ENCODE results near the gene PIGZ.

GRCh38 chr3:196995027-196995426 is 26.4 kb upstream of the PIGZ start:
- TF ChIP-seq RAD21 (IDR thresholded peaks at IDR 0.05; ENCODE audit: low read depth) = no peak
- TF ChIP-seq ATF3 (IDR thresholded peaks at IDR 0.05) = no peak
- no peak for TF ChIP-seq CTCF (IDR thresholded peaks at IDR 0.05 in 2 of 3, conservative IDR thresholded peaks at IDR 0.05 in 1 of 3; ENCODE audit: borderline replicate concordance in 1 of 3, insufficient read depth in 1 of 3, low read depth in 2 of 3, low read length in 2 of 3)
- TF ChIP-seq MAX (IDR thresholded peaks at IDR 0.05) = no peak
- TF ChIP-seq SP1 (IDR thresholded peaks at IDR 0.05; ENCODE audit: low read depth) = no peak
- no peak for TF ChIP-seq ZNF274 (IDR thresholded peaks at IDR 0.05; ENCODE audit: low read depth, low read length)
- TF ChIP-seq ZFX (IDR thresholded peaks at IDR 0.05) = no peak
- no peak for TF ChIP-seq REST (IDR thresholded peaks at IDR 0.05; ENCODE audit: low read depth)
- no peak for TF ChIP-seq POLR2AphosphoS5 (IDR thresholded peaks at IDR 0.05; ENCODE audit: low read depth, low read length)
- TF ChIP-seq ZBTB33 (IDR thresholded peaks at IDR 0.05; ENCODE audit: extremely low read depth, insufficient replicate concordance, low read length) = no peak
- TF ChIP-seq POLR2A (IDR thresholded peaks at IDR 0.05; ENCODE audit: borderline replicate concordance, extremely low read depth, insufficient read depth, insufficient read length) = no peak
- no peak for TF ChIP-seq SIN3A (IDR thresholded peaks at IDR 0.05; ENCODE audit: low read depth)
- no peak for TF ChIP-seq SRF (IDR thresholded peaks at IDR 0.05; ENCODE audit: low read depth)

Measured in HCT116 (cell line).